AG09309 (cell line): ENCODE measurements around the gene PYGO2.
"Not testable (repeated sequence)": the region's sequence is repeated elsewhere in the genome, so short reads cannot be mapped to it uniquely, and the experiment has no call there.

ENCODE experiments used
- DNase-seq: peaks from one replicate; pipeline ENCODE4 v3.0.0-alpha.2; 2010; ENCODE audit warnings: low read depth
- H3K4me3 ChIP-seq: 2 replicates; pipeline ENCODE4 v1.5.1; 2011; ENCODE audit warnings: mild to moderate bottlenecking, low read depth, low read length, moderate library complexity; ENCODE audit not compliant: control insufficient read depth
- TF ChIP-seq, protein P1 (sequence below): IDR thresholded peaks from 2 replicates; pipeline ENCODE4 v1.5.1; 2011; ENCODE audit warnings: mild to moderate bottlenecking, low read depth, low read length, inconsistent platforms; ENCODE audit not compliant: insufficient read depth, control insufficient read depth; ENCODE audit errors: missing control alignments

The PYGO2 gene

DNA sequence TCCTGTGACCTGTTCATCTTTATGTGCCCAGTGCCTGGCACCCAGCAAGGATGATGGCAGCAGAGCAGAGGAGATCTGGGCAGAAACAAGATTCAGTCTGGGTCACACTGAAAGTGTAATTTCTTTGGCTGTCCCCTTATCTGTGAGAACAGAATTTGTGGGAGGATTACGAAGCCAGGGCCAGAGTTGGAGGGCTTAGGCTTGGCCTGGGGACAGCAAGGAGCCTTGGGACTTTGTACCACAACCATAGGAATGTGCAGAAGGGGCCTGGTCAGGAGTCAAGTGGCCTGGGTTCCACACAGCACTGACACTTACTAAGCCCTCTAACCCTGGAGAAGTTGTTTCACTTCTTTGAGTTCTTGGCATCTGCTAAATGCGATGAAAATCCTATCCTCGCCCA, 37.9 kb downstream of the PYGO2 start:
- TF ChIP-seq, protein P1, sequence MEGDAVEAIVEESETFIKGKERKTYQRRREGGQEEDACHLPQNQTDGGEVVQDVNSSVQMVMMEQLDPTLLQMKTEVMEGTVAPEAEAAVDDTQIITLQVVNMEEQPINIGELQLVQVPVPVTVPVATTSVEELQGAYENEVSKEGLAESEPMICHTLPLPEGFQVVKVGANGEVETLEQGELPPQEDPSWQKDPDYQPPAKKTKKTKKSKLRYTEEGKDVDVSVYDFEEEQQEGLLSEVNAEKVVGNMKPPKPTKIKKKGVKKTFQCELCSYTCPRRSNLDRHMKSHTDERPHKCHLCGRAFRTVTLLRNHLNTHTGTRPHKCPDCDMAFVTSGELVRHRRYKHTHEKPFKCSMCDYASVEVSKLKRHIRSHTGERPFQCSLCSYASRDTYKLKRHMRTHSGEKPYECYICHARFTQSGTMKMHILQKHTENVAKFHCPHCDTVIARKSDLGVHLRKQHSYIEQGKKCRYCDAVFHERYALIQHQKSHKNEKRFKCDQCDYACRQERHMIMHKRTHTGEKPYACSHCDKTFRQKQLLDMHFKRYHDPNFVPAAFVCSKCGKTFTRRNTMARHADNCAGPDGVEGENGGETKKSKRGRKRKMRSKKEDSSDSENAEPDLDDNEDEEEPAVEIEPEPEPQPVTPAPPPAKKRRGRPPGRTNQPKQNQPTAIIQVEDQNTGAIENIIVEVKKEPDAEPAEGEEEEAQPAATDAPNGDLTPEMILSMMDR = no peak
- no peak overlapping the region for H3K4me3 ChIP-seq
- DNase-seq = no peak

- no peak overlapping the region for H3K4me3 ChIP-seq
- DNase-seq = no peak
- TF ChIP-seq, protein P1 = no peak
Observed at GRCh38 chr1:154913273-154913672, 48.3 kb downstream of the PYGO2 start.

GRCh38 chr1:154912755-154913154, 48.8 kb downstream of the PYGO2 start:
- TF ChIP-seq, protein P1 = no peak
- no peak overlapping the region for H3K4me3 ChIP-seq
- no peak for DNase-seq

GRCh38 chr1:154911691-154912550, 49.7 kb downstream of the PYGO2 start:
- H3K4me3 ChIP-seq = no peak overlapping the region
- DNase-seq = no peak
- TF ChIP-seq, protein P1 = no peak

DNA sequence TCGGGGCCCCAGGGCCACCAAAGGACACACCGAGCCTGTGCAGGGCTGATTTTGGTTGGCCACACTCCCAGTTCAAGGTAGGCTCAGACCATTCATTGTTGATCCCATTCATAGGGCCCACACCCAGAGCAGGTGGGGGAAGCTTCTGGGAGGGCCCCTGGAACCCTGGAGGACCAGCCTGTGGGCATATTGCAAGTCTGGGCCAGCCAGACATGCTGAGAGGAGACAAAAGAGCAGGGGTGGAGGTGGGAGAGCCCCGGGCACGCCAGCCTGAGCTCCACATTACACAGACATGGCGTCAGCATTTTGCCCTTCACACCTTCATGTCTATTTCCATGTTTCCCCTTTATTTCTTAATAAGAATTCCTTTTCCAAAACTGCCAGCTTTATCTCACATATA, 50.7 kb downstream of the PYGO2 start:
- no peak for DNase-seq
- TF ChIP-seq, protein P1 = no peak
- H3K4me3 ChIP-seq = no peak overlapping the region

DNA sequence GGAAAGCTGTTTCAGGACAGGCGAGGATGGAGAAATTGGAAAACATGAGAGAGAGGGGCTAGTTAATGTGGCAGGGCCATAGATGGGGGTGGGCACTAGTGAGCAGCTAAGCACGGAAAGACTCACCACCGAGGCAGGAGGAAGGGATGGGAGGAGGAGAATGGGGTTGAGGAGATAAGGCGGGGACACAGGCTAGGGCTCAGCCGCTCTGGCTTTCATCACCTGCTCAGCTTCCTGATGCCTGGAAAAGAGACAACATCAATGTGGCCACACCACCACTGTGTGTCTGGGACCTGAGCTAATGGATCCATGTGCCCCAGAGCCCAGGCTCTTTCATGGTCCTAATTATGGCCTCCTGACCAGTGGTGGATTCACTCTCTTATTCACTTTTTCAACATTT, 52.6 kb downstream of the PYGO2 start:
- H3K4me3 ChIP-seq = no peak overlapping the region
- DNase-seq = no peak
- TF ChIP-seq, protein P1 = no peak

- H3K4me3 ChIP-seq, DNase-seq: not testable (repeated sequence)
Observed at GRCh38 chr1:154908129-154908528, 53.5 kb downstream of the PYGO2 start.
